PC-9 (cell line): ENCODE data around the gene HCCS. TPM values are rescaled to one million over a fixed set of nuclear protein-coding genes. Genes with fewer than 3 reads are reported as not detected.

Experiments
- BruUV-seq: library from RNA; stranded (reverse); fragments of 400-500 nt; replicated peaks from 2 replicates; lab custom pipeline; 2021; lab: Mats Ljungman, UMichigan
- CTCF ChIA-PET: fragments of 300-600 bp; sonication (Branson Sonifier 250); formaldehyde crosslinking; loops from one replicate; lab custom pipeline; 2022; ENCODE audit warnings: antibody characterized with exemption; lab: Charles Lee
- POLR2A ChIA-PET: fragments of 300-600 bp; sonication (Branson Sonifier 250); formaldehyde crosslinking; loops from one replicate; lab custom pipeline; 2022; ENCODE audit warnings: antibody characterized with exemption; ENCODE audit not compliant: unreplicated experiment; lab: Charles Lee
- DNase-seq, 2 experiments: peaks; one replicate each; pipeline versions ENCODE4 v3.0.0 to v3.0.0-alpha.2; 2015 to 2022; ENCODE audit warnings: mixed read lengths in 1 of 2
- H2AFZ ChIP-seq: fragments of 200-600 bp; sonication (generic); 2 replicates; pipeline ENCODE4 v1.8.1; 2017; ENCODE audit warnings: antibody characterized with exemption
- H3F3A ChIP-seq: fragments of 200-600 bp; sonication (generic); 2 replicates; pipeline ENCODE4 v1.8.1; 2017; ENCODE audit warnings: antibody characterized with exemption, mild to moderate bottlenecking, low read depth; ENCODE audit not compliant: insufficient read depth
- H3K27ac ChIP-seq: fragments of 200-600 bp; sonication (generic); 2 replicates; pipeline ENCODE4 v1.6.1; 2016; ENCODE audit warnings: mixed run types
- H3K27me3 ChIP-seq: fragments of 200-600 bp; sonication (generic); 2 replicates; pipeline ENCODE4 v1.6.1; 2016; ENCODE audit warnings: low read depth, mixed run types; ENCODE audit not compliant: insufficient read depth
- H3K36me3 ChIP-seq: fragments of 200-600 bp; sonication (generic); 2 replicates; pipeline ENCODE4 v1.6.1; 2016; ENCODE audit warnings: low read depth, mixed run types
- H3K4me1 ChIP-seq: fragments of 200-600 bp; sonication (generic); replicated peaks from 2 replicates; pipeline ENCODE4 v1.6.1; 2016; ENCODE audit warnings: mixed run types; ENCODE audit not compliant: insufficient read depth
- H3K4me2 ChIP-seq: fragments of 200-600 bp; sonication (generic); 2 replicates; pipeline ENCODE4 v1.6.1; 2017; ENCODE audit warnings: mixed run types
- H3K4me3 ChIP-seq: fragments of 200-600 bp; sonication (generic); 2 replicates; pipeline ENCODE4 v1.6.1; 2016; ENCODE audit warnings: mixed run types
- H3K79me2 ChIP-seq: fragments of 200-600 bp; sonication (generic); 2 replicates; pipeline ENCODE4 v1.6.1; 2017; ENCODE audit warnings: low read depth, mixed run types
- H3K9me2 ChIP-seq: fragments of 200-600 bp; sonication (generic); 2 replicates; pipeline ENCODE4 v1.8.1; 2017; ENCODE audit warnings: mild to moderate bottlenecking; ENCODE audit not compliant: insufficient read depth
- H3K9me3 ChIP-seq: fragments of 200-600 bp; sonication (generic); 2 replicates; pipeline ENCODE4 v1.8.1; 2016; ENCODE audit warnings: low read depth; ENCODE audit not compliant: insufficient read depth
- H4K20me1 ChIP-seq: fragments of 200-600 bp; sonication (generic); 2 replicates; pipeline ENCODE4 v1.8.1; 2017; ENCODE audit not compliant: insufficient read depth
- EZH2 ChIP-seq: fragments of 200-600 bp; sonication (generic); IDR thresholded peaks from 2 replicates; pipeline ENCODE4 v1.8.0; 2017; ENCODE audit warnings: antibody characterized with exemption, low read depth
- intact Hi-C: fragments of 100-400 bp; cut with micrococcal nuclease; formaldehyde crosslinking; loops from one replicate; pipeline ENCODE4 v1.10.0; 2022; ENCODE audit not compliant: unreplicated experiment
- total RNA-seq: library from RNA; stranded (reverse); gene quantifications from 2 replicates; pipeline ENCODE4 v1.2.3, GENCODE V29; 2021
- TF ChIP-seq, protein P1 (sequence below): fragments of 200-600 bp; sonication (generic); conservative IDR thresholded peaks from 2 replicates; pipeline ENCODE4 v1.6.1; 2017; ENCODE audit warnings: mixed run types, antibody characterized with exemption, mild to moderate bottlenecking, moderate library complexity

The HCCS gene
- total RNA-seq, 1 experiment from 2014 or later, result 38.5 TPM

DNA sequence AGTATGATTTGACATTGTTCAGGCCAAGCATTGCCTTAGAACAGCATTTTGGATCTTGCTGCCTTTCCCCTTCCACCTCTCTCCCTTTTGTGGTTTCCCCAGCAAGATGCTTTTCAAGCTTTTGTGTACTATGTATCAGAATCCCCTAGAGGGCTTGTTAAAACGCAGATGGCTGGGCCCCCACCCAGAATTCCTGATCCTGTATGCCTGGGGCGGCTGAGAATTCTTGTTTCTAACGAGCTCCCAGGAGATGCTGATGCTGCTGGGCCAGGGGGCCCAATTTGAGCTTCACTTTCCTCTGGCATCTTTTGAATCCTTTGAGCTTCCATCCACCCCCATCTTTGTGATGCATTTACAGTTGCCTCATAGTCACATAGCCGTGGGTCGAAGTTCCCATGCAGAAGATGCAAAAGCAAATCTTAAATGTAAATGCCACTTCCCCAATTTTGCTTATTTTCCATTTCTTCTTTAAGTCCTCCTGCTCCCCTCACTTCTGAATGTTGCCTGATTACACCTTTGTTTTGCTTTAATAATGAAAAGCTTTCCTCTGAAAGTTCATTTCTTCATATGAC, 18.5 kb downstream of the HCCS start:
- intact Hi-C loops, result no loop called here
- POLR2A ChIA-PET, result no interaction called here
- H3K4me1 ChIP-seq, result no peaks in the 10 kb centered on the region

DNA sequence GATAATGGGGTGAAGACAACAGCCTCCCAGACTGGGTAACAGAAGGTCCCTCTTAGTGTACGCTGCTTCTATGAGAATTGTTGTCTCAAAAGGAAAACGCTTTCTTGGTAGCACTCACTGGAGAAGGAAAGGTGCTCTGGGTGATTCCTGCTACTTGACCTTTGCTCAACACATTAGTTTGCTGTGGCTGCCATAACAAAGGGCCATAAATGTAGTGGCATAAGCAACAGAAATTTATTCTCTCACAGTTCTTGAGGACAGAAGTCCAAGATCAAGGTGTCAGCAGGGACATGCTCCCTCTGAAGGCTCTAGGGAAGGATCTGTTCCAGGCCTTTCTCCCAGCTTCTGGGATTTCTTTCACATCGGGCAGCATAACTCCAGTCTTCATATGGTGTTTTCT, 19.0 kb downstream of the HCCS start:
- no peak overlapping the region for H3K4me3 ChIP-seq
- no peaks in the 10 kb centered on the region for H3K9me2 ChIP-seq
- H3K79me2 ChIP-seq, result no peaks in the 10 kb centered on the region
- H3K4me2 ChIP-seq, result no peak overlapping the region
- H3K4me1 ChIP-seq, result no peaks in the 10 kb centered on the region
- POLR2A ChIA-PET, result no interaction called here
- no peak for DNase-seq
- intact Hi-C loops, result no loop called here
- no peaks in the 10 kb centered on the region for H3K9me3 ChIP-seq
- H3K27ac ChIP-seq, result no peak overlapping the region
- no peaks in the 10 kb centered on the region for H3K27me3 ChIP-seq
- H3K36me3 ChIP-seq, result no peaks in the 10 kb centered on the region
- no peaks in the 10 kb centered on the region for H3F3A ChIP-seq
- no peaks in the 10 kb centered on the region for H4K20me1 ChIP-seq
- H2AFZ ChIP-seq, result no peak overlapping the region
- CTCF ChIA-PET, result no interaction called here
- no TSS peak for BruUV-seq
- TF ChIP-seq EZH2, result no peak
- TF ChIP-seq, protein P1, sequence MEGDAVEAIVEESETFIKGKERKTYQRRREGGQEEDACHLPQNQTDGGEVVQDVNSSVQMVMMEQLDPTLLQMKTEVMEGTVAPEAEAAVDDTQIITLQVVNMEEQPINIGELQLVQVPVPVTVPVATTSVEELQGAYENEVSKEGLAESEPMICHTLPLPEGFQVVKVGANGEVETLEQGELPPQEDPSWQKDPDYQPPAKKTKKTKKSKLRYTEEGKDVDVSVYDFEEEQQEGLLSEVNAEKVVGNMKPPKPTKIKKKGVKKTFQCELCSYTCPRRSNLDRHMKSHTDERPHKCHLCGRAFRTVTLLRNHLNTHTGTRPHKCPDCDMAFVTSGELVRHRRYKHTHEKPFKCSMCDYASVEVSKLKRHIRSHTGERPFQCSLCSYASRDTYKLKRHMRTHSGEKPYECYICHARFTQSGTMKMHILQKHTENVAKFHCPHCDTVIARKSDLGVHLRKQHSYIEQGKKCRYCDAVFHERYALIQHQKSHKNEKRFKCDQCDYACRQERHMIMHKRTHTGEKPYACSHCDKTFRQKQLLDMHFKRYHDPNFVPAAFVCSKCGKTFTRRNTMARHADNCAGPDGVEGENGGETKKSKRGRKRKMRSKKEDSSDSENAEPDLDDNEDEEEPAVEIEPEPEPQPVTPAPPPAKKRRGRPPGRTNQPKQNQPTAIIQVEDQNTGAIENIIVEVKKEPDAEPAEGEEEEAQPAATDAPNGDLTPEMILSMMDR, result no peak

More for the DNA sequence above, 18.5 kb downstream of the HCCS start:
- no TSS peak for BruUV-seq
- no peak overlapping the region for H3K4me3 ChIP-seq
- no peaks in the 10 kb centered on the region for H3F3A ChIP-seq
- CTCF ChIA-PET, result no interaction called here
- no peak for TF ChIP-seq EZH2
- TF ChIP-seq, protein P1, result no peak
- H3K27ac ChIP-seq, result no peak overlapping the region
- H2AFZ ChIP-seq, result no peak overlapping the region
- no peaks in the 10 kb centered on the region for H3K79me2 ChIP-seq
- no peaks in the 10 kb centered on the region for H3K27me3 ChIP-seq
- H3K9me2 ChIP-seq, result no peaks in the 10 kb centered on the region
- no peak for DNase-seq
- no peaks in the 10 kb centered on the region for H3K9me3 ChIP-seq
- H3K36me3 ChIP-seq, result no peaks in the 10 kb centered on the region
- H4K20me1 ChIP-seq, result no peaks in the 10 kb centered on the region
- no peak overlapping the region for H3K4me2 ChIP-seq

DNA sequence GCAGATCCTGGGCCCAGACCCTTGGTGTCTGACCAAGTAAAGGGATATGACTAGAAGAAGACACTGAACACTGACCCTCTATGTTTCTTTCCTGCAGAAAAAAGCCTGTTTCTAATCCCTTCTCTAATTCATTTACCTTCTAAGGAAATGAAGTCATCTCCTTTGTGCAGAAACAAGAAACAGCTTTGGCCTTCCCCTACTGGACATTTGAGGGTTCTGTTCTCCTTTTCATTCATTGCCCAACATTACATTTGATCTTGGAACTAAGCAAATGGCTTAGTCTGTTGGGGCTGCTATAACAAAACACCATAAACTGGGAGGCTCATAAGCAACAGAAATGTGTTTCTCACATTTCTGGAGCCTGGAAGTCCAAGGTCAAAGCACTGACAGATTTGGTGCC, 20.0 kb downstream of the HCCS start:
- Histone ChIP-seq H3K36me3 (no peaks in the 10 kb centered on the region), H4K20me1 (no peaks in the 10 kb centered on the region), H3K9me3 (no peaks in the 10 kb centered on the region), H3K27me3 (no peaks in the 10 kb centered on the region), H3F3A (no peaks in the 10 kb centered on the region), H3K79me2 (no peaks in the 10 kb centered on the region), H3K9me2 (no peaks in the 10 kb centered on the region), H3K4me1 (no peaks in the 10 kb centered on the region), H3K4me2 (no peak overlapping the region), H2AFZ (no peak overlapping the region), H3K27ac (no peak overlapping the region), H3K4me3 (no peak overlapping the region)
- DNase-seq, result no peak
- ChIA-PET CTCF (no interaction called here), POLR2A (no interaction called here)
- TF ChIP-seq, protein P1, result no peak
- no TSS peak for BruUV-seq
- intact Hi-C loops, result no loop called here
